HG02571 (cell line): ENCODE measurements around the gene RIMOC1.

Experiments used
- ATAC-seq: cut with Tn5 transposase; IDR thresholded peaks from one replicate; pipeline ENCODE4 v1.9.1; 2021; ENCODE audit warnings: mild to moderate bottlenecking, moderate library complexity; ENCODE audit not compliant: unreplicated experiment

RIMOC1 gene

GRCh38 chr5:41903892-41904799, at the start of gene RIMOC1:
RIMOC1 (plus strand) TSS chr5:41904344; CDS start chr5:41904368, 24 bp downstream.
- ATAC-seq: peak; percentile 99

GRCh38 chr5:41856644-41857491, 47.3 kb upstream of the RIMOC1 start:
- peak; percentile 86 for ATAC-seq

GRCh38 chr5:41857989-41858388, 46.2 kb upstream of the RIMOC1 start:
- no peak for ATAC-seq

GRCh38 chr5:41858890-41859289, 45.3 kb upstream of the RIMOC1 start:
- ATAC-seq: no peak

- peak; percentile 77 for ATAC-seq
Observed at GRCh38 chr5:41863871-41864486, 40.2 kb upstream of the RIMOC1 start.

GRCh38 chr5:41869151-41869723, 34.9 kb upstream of the RIMOC1 start:
- no peak for ATAC-seq

- peak; percentile 96 for ATAC-seq
Observed at GRCh38 chr5:41869724-41870626, 34.2 kb upstream of the RIMOC1 start, which contains the start of gene OXCT1. OXCT1 (minus strand) TSS chr5:41870425; CDS start chr5:41870358, 67 bp downstream.

GRCh38 chr5:41870627-41871048, 33.5 kb upstream of the RIMOC1 start:
- ATAC-seq: no peak

GRCh38 chr5:41871852-41872251, 32.3 kb upstream of the RIMOC1 start:
- ATAC-seq: no peak

- no peak for ATAC-seq
Observed at GRCh38 chr5:41874512-41875060, 29.6 kb upstream of the RIMOC1 start.

GRCh38 chr5:41875121-41875520, 29.0 kb upstream of the RIMOC1 start:
- no peak for ATAC-seq

GRCh38 chr5:41876678-41877077, 27.5 kb upstream of the RIMOC1 start:
- ATAC-seq: no peak

GRCh38 chr5:41877408-41877807, 26.7 kb upstream of the RIMOC1 start:
- ATAC-seq: no peak

- no peak for ATAC-seq
Observed at GRCh38 chr5:41878173-41878572, 26.0 kb upstream of the RIMOC1 start.

GRCh38 chr5:41878643-41879478, 25.3 kb upstream of the RIMOC1 start:
- ATAC-seq: no peak

- ATAC-seq: no peak
Observed at GRCh38 chr5:41882765-41883164, 21.4 kb upstream of the RIMOC1 start.

- no peak for ATAC-seq
Observed at GRCh38 chr5:41883243-41883642, 20.9 kb upstream of the RIMOC1 start.

GRCh38 chr5:41883936-41884335, 20.2 kb upstream of the RIMOC1 start:
- ATAC-seq: no peak

GRCh38 chr5:41885286-41885685, 18.9 kb upstream of the RIMOC1 start:
- no peak for ATAC-seq
